Activated CD8-positive, alpha-beta memory T cell treated with anti-CD3 and anti-CD28 coated beads for 48 hours (primary cell): Measurements from ENCODE around the gene UBE2H.
A peak's percentile ranks its signal among the peaks of the same experiment; 100 is the strongest.

ENCODE experiments used
- DNase-seq, 3 experiments: peaks; one replicate each; pipeline ENCODE4 v3.0.0-alpha.2; 2020; ENCODE audit warnings: low read depth in 2 of 3, low spot score in 2 of 3

UBE2H gene

GRCh38 chr7:129950933-129951225, 1.9 kb downstream of the UBE2H start:
- no peak for DNase-seq

- DNase-seq = no peak
These were observed 2.4 kb downstream of the UBE2H start for GRCh38 chr7:129950191-129950932.

GRCh38 chr7:129949292-129950133, 3.2 kb downstream of the UBE2H start:
- no peak for DNase-seq

- peak; percentile 38 to 65 (median 41) for DNase-seq
These were observed 3.9 kb downstream of the UBE2H start for GRCh38 chr7:129948877-129949291.

- no peak for DNase-seq
These were observed 4.4 kb downstream of the UBE2H start for GRCh38 chr7:129948338-129948737.

GRCh38 chr7:129947701-129948100, 5.1 kb downstream of the UBE2H start:
- no peak for DNase-seq

GRCh38 chr7:129947049-129947448, 5.7 kb downstream of the UBE2H start:
- no peak for DNase-seq

GRCh38 chr7:129946282-129946681, 6.5 kb downstream of the UBE2H start:
- DNase-seq = no peak

GRCh38 chr7:129943352-129943751, 9.4 kb downstream of the UBE2H start:
- DNase-seq = no peak

GRCh38 chr7:129940329-129940728, 12.4 kb downstream of the UBE2H start:
- DNase-seq = no peak

GRCh38 chr7:129939881-129940280, 12.9 kb downstream of the UBE2H start:
- DNase-seq = no peak

- DNase-seq = no peak
These were observed 19.1 kb downstream of the UBE2H start for GRCh38 chr7:129933627-129934026.

GRCh38 chr7:129926618-129927017, 26.1 kb downstream of the UBE2H start:
- no peak for DNase-seq

- DNase-seq = no peak
These were observed 27.3 kb downstream of the UBE2H start for GRCh38 chr7:129925416-129926002.

- no peak for DNase-seq
These were observed 28.2 kb downstream of the UBE2H start for GRCh38 chr7:129924602-129925001.

- no peak for DNase-seq
These were observed 29.1 kb downstream of the UBE2H start for GRCh38 chr7:129923709-129924108.

GRCh38 chr7:129919492-129919891, 33.3 kb downstream of the UBE2H start:
- no peak for DNase-seq

GRCh38 chr7:129918922-129919321, 33.8 kb downstream of the UBE2H start:
- no peak for DNase-seq

- no peak for DNase-seq
These were observed 34.8 kb downstream of the UBE2H start for GRCh38 chr7:129917934-129918333.

GRCh38 chr7:129914536-129915272, 38.1 kb downstream of the UBE2H start:
- DNase-seq = no peak

- no peak for DNase-seq
These were observed 39.3 kb downstream of the UBE2H start for GRCh38 chr7:129913428-129913827.

- no peak for DNase-seq
These were observed 41.0 kb downstream of the UBE2H start for GRCh38 chr7:129911790-129912189.
